CD4-positive, alpha-beta T cell treated with Interferon gamma for 1 hour (primary cell): ENCODE data around the gene PSMG3.

Experiments
- DNase-seq: peaks from one replicate; pipeline ENCODE4 v3.0.0-alpha.2; 2020

PSMG3 gene

DNA sequence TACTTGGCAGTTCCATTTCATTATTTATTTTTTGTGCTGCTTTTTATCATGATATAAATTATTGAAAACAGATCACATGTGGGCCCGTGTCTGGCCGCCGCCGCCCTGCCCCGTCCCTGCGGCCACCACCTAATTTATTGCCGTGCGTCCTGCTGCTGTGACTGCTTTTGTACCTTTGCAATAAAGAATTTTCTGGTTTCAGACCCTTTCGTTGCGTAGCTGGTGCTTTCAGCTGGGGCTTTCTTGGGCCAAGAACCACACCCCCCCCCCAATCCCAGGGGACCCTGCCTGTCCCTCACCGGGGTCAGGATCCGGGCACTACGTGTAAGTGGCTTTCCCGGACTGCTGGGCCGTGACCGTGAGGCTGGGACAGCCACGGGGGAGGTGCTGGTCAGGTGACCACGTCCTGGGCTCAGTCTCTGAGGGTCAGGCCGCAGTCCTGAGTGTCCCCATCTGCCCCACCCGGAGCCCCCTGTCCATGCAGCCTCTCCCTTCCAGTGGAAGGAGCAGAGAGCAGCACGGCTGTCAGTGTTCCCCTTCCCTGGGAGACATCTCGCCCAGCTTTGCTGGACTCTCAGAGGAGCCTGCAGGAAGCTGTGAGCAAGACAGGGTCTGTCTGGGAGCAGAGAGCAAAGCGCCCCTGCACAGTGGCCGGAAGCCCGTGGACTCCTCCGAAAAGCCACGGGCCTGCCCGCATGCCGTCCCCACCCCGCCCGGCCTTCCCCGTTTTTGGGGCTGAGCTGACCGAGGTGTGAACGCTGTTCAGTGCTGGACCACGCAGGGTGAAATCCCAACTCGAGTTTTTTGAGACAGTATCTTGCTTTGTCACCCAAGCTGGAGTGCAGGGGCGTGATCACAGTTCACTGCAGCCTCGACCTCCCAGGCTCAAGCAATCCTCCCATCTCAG, 26.7 kb downstream of the PSMG3 start:
- no peak for DNase-seq

DNA sequence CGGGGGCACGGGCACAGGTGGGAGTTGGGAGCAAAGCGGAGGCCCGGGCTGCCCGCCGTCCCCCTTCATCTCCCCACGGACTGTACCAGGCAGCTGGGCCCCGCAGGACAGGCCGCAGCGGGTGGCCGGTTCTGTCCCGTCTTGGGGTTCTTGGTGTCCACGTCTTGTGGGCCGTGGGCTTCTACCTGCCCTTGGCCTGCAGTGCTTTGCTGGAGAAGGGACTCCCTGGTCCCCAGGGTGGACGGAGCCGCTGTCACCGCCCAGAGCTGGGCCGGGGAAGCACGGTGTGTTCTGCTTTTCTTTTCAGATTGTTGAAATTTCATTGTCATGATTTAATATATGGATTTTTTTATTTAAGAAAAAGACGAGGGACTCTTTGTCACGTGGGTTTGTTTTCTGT, 27.5 kb downstream of the PSMG3 start:
- no peak for DNase-seq

DNA sequence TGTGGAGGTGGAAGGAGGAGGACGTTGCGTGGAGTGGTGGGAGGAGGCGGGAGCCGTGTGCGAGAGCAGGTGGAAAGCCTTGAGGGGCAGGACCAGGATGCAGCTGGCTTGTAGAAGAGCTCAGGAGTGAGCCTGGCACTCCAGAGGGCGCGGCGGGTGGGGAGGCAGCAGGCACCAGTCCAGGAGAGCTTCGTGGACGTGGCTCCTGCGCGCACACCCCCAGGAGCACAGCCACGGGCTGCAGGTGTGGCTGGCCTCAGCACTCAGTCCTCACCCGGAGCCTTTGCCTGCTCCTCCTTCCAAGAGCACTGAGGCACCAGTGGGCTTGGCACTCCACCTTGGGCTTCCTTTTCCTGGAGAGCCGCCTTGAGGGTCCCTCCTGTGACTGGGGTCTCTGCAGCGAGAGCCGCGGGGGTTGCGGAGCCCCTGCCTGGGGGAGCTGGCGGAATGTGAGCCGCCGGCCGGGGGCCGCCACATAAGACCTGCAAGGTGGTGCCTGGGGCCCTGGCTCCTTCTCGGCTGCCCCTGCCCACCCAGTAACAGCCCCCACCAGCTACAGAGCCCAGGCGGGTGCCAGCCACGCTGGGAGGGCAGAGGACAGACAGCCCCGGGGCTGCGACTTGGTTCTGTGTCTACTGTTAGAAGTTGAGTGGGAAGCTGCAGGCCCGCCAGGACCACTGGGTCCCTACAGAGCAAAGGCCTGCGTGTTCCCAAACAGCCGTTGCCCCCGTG, 28.2 kb downstream of the PSMG3 start:
- DNase-seq = no peak

DNA sequence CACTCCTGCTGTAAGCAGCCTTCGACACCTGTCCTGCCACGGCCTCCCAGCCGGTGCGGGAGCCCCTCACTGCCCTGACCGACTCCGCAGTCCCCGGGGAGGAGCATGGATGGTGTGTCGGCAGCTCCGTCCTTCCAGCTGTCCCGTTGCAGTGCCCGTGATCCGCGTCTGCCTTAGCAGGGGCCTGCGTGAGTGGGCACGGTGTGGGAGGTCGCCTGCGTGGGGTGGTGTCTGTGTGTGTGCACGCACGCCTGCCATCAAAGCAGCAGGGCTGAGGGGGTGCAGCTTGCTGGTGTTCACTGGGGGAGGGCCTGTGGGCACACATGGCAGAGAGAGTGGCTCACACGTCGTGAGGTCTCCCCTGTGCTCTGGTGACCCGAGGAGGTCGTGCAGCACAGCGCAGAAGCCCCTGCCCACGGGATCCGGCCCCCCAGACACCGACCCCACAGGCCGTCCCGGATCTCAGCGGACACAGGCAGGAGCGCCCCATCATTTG, 29.0 kb downstream of the PSMG3 start:
- DNase-seq = no peak

DNA sequence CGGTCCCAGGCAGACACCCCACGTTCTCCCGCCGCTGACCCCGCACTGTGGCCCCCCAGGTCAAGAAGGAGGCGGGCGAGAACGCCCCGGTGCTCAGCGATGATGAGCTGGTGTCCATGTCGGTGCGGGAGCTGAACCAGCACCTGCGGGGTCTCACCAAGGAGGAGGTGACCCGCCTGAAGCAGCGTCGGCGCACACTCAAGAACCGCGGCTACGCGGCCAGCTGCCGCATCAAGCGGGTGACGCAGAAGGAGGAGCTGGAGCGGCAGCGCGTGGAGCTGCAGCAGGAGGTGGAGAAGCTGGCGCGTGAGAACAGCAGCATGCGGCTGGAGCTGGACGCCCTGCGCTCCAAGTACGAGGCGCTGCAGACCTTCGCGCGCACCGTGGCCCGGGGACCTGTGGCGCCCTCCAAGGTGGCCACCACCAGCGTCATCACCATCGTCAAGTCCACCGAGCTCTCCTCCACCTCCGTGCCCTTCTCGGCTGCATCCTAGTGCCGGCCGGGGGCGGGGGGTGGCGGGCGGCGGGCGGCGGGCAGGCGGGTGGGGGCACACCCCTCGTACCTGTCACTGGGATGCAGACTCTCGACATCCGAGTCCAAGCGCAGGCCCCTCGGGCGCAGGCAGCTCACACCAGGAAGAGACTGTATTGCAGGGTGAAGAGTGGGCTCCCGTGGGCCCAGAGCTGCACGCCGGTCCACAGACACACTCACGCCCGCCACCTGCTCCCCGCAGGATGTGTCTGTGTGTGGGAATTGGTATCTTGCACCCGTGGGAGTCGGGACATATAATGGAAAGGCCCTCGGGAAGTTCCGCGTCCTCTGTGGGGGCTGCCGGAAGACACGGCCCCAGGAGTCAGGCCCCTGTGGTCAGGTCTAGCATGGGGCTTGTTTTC, 29.7 kb downstream of the PSMG3 start:
- DNase-seq = no peak

DNA sequence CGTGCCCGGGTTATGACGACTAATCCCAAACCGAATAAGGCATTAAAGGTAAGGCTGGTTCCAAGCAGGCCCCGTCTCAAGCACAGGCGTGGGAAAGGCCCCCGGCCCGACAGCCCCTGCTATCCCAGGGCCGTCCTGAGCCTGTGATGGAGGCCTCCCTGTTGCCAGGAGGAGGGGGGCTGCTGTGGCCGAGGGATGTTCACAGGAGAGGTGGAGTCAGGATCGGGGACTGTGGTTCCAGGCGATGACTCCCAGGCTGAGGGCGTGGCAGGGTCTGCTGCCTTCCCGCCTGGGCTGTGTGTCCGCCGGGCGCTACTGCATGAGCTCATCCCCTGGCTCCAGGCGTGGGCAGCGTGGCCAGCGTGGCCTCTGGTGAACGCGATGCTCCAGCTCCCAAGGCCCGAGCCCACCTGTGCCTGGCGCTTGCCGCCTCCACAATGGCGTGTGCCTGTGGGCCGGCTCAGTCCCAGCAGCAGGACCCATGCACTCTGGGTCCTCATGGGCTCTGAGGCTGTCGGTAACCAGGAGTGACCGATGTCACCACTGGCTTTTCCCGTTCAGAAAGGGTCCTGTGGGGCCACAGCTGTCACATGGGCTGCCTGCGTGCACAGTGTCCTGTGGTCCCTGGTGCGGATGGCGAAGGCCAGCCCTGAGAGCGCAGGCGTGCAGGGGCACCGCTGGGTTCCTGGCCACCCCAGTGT, 30.5 kb downstream of the PSMG3 start:
- no peak for DNase-seq

DNA sequence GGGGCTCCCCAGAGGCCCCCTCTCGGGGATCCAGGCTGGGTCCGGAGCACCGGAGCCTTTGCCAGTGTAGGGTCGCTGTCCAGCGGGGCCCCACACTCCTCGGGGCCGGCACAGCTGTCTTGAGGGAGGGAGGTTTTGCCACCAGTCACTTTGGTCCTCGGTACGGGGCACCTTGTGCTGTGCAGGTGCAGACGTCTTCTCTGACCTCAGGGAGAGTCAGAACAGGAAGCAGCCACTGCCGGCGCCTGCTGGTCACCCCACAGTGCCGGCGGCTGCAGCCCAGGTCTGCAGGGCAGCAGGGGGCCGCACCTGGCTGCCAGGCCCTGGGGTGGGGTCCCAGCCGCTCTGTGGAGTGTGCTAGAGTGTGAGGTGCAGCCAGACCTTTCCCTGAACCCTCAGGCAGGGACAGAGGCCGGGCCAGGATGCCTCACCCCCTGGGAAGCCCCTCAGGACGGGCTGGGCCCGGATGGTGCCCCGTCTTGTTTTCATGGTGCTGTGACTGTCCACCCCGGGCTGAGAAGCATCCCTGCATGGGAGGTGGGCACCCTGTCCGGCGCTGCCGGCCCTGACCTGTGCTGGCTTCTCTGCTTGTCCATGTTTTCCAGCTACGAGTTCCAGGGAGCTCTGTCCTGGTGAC, 31.2 kb downstream of the PSMG3 start:
- DNase-seq = no peak

DNA sequence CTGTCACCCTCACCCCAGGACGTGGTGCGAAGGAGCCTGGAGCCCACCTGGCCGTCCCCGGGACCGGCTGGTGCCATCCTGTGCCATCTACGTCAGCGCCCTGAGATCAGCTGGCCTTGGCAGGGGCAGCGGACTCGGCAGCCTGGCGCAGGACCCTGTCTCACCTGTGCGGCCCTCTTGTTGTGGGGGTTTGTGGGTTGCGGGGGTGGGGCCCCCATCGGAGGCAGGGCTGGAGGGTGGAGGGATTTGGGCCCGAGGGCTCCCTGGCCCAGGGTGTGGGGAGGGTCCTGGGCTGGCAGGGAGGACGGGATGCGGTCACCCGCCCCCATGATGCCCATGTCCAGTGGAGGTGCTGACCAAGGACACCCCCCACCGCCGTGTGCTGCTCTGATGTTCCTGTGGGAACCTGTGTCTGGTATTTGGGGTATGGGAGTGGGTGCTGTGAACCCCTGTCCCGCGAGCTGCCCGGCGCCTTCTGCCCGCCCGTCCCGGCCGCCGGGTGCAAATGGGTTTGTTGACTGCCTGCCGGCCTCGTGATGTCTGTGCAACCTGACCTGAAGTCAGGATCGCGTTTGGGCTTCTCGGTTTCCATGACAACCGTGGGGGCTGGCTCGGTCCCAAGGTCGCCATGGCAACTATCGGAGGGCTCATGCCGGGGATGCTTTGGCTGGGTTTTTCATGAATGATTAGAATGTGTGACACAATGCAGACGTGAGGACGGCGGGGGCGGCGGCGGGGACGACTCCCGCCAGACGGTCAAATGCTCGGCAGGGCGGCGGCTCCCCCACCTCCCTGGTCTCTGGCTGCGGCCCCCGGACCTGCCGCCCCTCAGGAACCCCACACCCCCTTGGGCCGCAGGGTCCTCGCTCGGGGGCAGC, 32.1 kb downstream of the PSMG3 start:
- DNase-seq = no peak

DNA sequence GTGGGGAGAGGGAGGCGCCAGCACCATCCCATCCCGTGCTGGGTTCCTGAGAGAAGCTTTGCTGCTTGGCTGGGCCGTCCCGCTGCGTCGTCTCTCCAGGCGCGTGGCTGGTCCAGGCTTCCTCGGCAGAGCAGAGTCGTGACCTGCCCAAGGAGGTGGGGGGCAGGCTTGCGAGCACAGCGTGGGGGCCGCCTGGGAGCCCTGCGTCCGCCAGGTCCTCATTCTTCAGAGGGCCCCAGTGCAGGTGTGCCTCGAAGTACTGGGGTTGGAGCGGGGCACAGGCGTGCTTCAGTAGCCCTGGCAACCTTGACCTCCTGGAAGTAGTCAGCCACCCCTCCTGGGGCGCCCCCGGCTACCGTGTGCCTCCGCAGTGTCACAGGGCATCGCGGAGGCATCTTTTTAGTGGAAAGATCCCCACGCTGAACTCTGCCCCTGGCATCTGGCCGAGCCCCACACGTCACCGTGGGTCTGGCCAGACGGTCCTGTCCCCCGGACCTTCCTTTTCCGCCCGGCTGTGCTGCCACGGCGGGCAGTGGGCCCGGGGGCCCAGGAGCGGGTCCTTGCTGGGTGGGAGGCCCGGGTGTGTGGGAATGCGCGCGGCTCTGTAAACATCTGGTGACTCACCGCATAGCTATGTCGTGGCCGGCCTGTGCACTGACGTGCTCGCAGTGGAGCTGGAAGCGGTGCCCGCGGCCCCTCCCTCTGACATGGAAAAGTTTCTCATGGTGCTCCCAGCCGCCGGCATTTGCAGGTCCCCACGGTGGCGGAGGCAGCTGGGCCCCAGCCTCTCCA, 32.9 kb downstream of the PSMG3 start:
- no peak for DNase-seq

DNA sequence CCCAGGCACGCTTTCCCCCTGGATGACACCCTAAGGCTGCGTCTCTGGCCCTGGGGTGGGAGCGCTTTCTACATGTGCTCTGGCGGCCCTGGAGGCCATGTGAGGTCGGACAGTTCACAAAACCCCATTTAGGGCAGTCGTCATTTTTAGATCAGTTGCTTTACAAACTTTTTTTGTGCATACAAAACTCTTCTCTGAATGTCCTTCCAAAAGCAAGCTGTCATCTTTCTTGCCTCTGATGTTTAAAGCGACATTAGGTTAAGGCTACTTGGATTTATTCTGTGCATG, 33.4 kb downstream of the PSMG3 start:
- no peak for DNase-seq

DNA sequence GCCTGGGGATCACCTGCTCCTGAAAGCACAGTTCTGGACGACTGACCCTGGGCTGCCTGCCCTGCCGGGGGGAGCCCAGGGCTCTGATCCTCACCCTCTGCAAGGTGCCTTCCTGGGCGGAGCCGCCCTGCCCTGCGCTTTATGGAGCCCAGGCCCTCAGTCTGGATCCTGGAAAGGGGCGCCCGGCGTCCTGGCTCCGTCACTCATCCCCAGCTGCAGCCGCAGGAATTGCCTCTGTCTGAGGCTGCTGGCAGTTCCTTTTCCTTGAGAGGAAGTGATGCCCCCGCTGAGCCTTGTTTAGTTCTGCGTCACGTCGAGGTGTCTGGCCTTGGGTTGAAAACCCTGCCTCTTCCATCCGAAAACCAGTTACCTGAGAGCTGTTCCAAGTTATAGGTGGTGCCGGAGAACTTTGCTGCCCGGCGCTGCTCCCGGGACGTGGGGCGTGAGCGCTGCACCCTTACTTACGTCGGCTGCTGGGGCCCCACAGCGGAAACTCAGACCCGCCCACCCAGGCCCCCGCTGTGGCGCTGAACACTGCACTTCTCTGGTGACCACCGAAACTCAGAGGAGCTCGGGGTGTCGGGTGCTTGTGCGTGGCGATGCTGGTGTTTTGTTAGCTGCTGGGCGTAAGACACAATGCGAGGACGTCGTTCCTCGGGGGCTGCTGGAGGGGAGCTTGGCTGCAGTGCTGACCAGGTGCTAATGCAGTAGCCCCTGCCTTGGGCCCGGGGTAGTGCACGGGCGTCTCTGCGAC, 34.0 kb downstream of the PSMG3 start:
- DNase-seq = no peak

DNA sequence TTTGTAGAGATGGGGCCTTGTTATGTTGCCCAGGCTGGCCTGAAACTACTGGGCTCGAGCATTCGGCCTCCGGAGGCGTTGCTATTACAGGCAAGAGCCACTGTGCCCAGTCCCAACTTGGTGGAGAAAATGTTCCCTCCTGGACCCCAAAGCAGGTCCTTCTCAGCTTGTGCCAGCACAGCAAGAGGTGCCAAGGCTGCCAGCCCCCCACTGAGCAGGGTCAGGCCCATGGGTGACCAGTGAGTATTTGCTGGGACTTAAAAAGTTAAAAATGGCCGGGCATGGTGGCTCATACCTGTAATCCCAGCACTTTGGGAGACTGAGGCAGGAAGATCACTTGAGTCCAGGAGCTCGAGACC, 34.8 kb downstream of the PSMG3 start:
- no peak for DNase-seq

DNA sequence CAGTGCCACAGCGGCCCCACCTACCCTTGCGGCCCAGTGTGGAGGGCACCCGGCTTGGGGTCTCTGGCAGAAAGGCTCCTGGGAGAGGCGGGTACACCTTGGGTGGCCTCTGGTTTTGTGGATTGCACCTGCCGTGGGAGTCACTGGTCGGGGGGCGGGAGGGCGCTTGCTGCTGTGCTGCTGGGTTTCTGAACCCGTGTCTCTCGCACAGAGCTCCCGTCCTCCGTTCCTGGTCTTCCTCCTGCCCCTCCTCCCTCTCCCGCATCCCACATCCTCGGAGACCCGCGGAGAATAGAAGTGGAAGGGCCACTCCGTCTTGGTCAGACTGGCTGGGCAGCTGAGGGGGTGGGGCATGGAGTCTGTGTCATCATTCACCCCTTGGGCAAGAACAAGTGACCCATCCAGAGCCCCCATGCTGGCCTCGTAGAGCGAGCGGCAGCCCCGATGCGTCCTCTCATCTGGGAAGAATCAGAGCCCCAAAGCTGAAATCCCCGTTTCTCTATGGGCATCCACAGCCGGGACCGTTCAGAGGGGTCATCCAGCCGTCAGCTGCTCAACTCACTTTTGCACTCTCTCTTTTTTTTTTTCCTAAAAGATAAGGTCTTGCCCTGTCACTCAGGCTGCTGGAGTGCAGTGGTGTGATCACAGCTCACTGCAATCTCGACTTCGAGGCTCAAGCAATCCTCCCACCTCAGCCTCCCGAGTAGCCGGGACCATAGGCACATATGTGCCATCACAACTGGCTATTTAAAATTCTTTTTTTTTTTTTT, 35.3 kb downstream of the PSMG3 start:
- no peak for DNase-seq

DNA sequence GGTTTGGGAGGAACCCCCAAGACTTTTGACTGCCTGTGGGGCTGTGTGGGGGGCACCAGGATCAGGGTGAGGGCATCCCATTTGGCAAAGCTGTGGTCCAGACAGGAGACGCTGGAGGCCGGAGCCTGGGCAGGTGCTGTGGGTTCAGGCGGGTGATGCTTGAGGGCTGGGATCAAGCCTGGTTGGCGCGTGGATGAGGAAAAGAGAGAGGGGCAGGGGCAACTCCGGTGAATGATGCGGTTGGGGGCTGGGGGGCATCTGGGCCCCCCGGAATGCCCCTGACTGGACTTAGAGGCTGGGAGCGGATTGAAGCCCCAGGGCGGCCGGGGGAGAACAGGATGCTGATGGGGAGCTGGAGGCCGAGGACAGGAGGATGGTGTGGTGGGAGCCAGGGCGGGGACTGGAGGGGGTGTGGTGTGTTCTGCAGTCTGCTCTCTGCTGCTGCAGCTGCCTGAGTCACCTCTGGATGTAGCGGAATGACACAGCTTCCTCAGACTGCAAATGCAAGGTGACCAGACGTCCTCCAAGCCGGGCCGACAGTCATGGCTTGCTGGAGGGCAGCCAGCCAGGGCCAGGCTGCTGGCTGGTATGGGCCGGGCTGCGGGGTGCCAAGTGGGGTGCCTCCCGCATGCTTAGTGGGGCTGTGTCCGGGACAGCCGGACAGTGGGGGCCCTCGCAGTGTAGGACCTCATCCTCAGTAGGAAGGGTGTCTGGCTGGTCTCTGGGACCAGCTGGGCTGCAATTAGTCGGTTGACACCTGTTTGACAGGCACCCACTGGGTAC, 36.1 kb downstream of the PSMG3 start:
- peak; percentile 52 for DNase-seq

DNA sequence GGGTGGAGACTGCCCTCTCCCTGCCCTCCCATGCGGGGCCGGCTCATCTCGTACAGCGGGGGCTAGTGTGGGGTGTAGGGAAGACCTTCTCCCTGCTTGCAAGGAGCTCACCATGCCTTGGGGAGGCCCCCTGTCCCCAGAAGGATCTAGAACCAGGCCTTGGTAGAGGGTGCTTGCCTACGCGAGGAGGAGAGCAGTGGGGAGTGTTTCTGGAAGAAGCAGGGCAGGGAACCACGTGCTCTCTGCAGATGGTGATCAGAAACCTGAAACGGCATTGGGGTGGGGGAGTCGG, 36.6 kb downstream of the PSMG3 start:
- no peak for DNase-seq

DNA sequence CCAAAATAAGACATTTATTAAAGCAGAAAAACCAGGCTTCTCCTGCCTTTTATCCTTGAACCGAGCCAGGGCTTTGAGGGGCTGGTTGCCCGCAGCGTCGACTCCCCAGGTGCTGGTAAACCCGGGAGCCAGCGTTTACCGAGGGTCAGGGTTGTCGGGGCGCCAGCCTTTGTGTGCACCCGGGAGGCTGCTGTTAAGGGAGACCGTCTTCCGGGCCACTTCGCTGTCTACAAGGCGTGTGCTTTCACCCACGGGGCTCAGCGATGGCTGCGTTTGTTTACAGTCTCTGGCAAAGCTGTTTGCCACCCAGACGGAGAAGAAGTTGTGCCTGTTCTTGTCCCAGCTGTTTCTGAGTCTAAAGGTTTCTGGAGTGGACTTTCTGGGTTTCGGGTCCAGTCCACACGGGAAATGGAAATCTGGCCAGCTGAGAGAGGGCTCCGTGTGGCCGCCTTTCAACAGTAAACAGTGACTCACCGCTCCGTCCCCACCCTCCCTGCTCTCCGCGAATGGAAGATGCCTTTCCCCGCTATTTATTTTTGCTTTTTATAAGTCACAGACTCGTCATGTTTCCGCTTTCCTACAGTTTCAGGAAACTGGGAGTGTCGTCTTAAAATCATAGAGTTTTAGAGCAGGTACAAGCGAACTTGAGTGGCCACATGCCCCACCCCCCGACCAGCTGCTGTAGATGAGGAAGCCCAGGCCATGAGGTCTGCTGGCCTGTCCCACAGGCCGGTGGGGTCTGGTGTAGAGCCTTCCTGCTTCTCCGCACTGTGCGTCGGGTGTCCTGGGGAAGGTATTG, 37.2 kb downstream of the PSMG3 start:
- DNase-seq = peak; percentile 73

DNA sequence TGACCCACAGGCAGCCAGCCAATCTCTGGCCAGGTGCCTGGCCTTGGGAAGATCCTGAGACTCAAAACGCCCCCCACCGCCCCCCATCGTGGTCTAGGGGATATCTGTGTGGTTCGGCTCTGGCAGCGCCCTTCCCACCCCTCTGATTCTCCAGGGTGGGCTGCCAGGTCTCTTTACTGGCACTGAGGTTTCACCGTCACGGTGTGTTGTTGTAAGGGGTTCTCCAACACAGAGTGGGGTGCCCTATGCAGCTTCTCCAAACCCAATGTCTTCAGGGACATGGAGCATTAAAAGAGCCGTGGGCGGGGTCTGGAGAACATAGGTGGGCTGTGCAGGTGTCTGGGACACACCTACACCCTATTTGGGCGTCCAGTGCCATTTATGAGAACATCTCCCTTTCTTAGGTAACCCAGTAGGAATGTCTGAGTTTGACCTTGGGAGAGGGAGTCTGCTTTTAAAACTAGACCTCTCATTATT, 37.8 kb downstream of the PSMG3 start:
- no peak for DNase-seq
